IPS-NIHi11 (cell line): Measurements from ENCODE around the gene F13A1.
A peak's percentile ranks its signal among the peaks of the same experiment; 100 is the strongest.

Experiments used
- DNase-seq: peaks from one replicate; pipeline ENCODE4 v3.0.0; 2012; ENCODE audit warnings: mixed read lengths, low spot score

F13A1 gene

DNA sequence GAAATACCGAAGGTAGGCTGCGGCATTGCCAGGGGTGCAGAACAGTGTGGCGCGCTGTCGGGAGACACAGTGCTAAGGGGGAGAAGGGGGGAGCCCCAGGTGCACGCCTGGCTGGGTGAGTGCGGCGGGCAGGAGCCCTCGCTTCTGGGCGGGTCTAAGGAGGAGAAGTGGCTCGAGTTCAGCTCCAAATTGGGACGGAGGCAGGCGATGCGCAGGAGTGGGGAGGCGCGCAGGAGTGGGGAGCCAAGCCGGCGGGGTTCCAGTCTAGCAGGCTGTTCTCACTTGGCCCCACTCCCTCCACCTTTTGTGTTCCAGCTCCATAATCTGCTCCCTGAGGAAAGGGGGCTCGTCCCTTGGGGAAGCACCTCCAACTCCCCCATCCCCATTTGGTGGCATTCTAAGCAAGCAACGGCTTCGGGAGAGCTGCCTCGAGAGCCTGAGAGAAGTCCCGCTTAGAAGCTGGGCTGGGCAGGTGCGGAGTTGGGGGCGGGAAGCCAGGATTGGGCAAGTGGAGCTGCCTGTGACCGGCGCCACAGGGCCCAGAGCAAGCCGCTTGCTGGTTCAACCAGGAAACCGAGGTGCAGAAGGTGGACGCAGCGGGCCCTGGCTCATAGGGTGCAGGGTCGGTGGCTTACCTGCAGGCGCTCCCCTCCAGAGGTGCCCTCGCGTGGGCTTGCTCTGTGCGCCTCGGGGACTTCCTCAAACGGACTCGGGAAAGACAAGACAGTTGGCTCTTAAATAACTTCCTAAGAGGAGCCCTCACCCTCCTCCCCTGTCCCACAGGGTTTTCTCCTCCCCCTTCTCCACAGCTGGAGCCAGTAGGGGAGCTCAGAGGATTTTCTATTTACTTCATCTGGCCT, at the start of gene F13A1:
TSS of gene F13A1 (minus strand) at position 711 of the 860 bp plus-strand sequence. CDS start 1,998 bp downstream, outside the sequence.
- DNase-seq = peak; percentile 43

DNA sequence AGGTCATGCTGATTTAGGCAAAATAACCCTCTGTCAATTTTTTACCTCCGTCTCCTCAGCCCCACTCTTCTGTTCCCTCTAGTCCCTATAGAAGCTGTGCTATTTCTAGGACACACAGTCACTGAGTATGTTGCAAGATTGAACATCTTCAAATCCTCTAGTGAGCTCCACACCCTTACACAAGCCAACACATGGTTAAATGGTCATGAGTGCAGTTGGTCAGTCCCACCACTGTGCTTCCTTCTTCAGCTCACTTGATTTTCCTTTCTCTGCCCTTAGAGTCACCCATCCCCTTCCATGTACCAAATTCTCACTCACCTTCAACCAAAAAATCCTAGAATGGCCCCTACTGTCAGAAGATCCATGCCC, 48.2 kb upstream of the F13A1 start:
- DNase-seq = no peak

DNA sequence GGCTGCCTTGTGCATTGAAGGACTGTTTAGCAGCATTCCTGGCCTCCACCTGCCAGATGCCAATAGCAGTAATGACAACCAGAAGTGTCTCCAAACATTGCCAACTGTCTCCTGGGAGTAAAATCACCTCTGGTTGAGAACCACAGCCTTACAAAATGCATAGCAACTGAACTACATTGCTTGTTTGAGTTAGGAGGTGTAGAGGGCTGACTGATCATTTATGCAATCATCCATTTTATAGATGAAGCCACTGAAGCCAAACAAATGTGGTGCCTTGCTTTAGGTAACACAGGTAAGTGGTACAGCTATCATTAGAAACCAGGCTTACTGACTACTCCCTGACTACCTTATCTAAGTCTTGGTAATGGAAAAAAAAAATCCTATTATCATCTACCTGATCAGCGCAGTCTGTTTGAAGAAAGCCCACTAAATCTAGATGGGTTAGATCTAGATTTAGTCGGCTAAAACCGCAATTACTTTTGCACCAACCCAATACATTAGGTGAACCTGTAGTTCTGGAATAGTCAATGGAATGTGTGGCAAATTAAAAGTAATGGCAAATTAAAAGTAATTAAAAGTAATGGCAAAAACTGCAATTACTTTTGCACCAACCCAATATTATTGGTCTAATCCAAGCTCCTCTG, 47.7 kb upstream of the F13A1 start:
- DNase-seq = no peak

DNA sequence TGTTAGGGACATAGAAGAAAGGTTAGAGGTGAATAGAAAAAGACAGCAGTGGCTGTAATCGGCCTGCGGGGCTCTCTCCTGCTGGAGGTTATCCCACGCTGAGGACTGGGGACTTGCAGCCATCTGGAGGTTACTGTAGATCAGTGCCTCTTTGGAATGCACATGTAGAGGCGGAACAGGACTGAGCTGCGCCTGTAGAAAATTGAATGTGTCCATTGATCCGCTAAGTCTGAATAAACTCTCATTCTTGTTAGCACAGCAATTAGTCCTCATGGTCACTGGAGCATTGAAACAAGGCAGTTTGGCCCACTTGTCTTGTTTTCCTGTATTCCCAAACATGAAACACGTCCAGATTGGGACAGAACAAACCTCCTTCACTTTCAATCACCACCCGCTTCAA, 46.3 kb upstream of the F13A1 start:
- no peak for DNase-seq

- no peak for DNase-seq
Measured at GRCh38 chr6:6365242-6365641, 44.8 kb upstream of the F13A1 start.

DNA sequence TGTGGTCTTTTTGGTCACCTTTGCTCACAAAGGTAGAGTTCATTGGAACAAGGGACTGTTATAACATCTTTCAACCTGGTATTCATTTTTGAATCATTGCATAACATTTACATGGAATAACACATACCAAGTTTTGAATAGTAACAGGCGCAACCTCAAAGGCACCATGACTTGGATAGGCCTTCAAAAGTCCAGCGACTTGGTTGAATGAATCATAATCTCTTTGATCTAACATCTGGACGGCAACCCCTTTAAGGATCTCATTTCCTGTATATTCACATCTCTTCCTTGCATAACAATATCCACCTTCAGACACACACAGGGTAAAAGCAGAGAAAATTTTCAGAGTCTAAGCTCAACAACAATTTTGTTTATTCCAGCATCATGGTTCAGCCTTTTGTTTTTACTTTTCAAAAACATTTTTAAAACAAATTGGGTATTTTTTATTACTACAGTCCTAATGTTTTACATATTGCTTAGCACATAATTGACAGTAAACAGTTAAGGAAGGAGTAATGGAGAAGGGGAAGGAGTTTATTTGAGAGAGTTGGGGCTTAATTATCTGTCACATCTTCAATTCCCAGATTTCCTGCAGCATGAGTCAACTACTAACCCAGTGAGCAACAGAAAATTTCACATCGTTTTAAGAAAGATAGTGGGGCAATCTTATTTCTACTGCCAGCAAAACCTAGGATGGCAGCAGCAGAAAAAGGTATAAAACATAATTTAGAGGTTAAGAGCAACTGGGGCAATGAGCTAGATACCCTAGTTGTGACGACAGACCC, 41.8 kb upstream of the F13A1 start:
- DNase-seq = no peak

- DNase-seq = no peak
Measured at GRCh38 chr6:6357530-6357929, 37.1 kb upstream of the F13A1 start.

GRCh38 chr6:6357032-6357431, 36.6 kb upstream of the F13A1 start:
- no peak for DNase-seq

DNA sequence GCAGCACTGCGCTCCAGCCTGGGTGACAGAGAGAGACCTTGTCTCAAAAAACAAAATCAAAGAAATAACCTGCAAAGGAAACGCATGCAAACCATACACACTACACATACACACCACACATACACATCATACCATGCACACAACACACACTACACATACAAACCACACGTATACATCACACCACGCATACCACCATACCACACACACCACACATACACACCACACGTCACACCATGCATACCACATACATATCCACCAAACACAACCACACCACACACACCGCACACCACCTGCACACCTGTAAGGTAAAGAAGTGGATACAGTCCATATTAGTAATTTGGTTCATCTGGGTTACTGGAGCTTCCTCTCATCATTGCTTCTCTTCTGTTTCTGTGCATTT, 32.3 kb upstream of the F13A1 start:
- DNase-seq = no peak

GRCh38 chr6:6351511-6352025, 31.1 kb upstream of the F13A1 start:
- DNase-seq = no peak

- DNase-seq = no peak
Measured at GRCh38 chr6:6350696-6351095, 30.2 kb upstream of the F13A1 start.

- DNase-seq = no peak
Measured at GRCh38 chr6:6348256-6348655, 27.8 kb upstream of the F13A1 start.

- no peak for DNase-seq
Measured at GRCh38 chr6:6346427-6347023, 26.1 kb upstream of the F13A1 start.

- no peak for DNase-seq
Measured at GRCh38 chr6:6333501-6333900, 13.0 kb upstream of the F13A1 start.

- no peak for DNase-seq
Measured at GRCh38 chr6:6332811-6333244, 12.4 kb upstream of the F13A1 start.

DNA sequence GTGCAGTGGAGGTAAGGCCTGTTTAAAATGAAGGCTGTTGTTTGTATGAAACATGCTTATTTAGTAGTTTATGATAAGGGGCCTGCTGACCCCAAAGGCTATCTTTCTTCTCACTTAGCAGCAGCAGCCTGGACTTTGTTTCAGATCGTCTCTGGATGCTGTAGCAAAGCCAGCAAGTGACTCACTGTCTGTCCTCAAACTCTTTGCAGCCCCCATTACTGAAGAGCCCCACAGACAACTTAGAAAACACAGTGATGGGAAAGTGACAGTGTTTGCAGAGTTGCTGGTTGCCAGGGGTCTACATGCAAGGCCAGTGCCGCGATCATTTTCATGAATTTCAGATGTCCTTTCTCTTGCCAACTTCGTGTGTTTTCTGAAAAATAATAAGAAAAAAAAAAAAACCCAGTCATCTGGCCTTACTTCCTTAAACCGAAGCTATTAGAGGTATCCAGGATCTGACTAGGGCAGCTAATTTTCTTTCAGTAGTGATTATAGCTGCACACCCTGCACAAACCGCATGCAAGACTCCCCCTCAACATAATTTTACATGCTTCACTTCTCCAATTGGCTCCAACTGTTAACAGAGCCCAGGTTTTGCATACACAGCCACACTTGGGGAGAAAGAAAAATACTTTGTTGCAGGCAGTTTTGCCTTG, 11.6 kb upstream of the F13A1 start:
- DNase-seq = no peak

GRCh38 chr6:6331393-6331792, 10.9 kb upstream of the F13A1 start:
- no peak for DNase-seq

GRCh38 chr6:6330407-6330806, 9.9 kb upstream of the F13A1 start:
- no peak for DNase-seq

- no peak for DNase-seq
Measured at GRCh38 chr6:6328451-6328850, 8.0 kb upstream of the F13A1 start.

- DNase-seq = no peak
Measured at GRCh38 chr6:6323352-6323751, 2.9 kb upstream of the F13A1 start.

- DNase-seq = peak; percentile 26
Measured at GRCh38 chr6:6320901-6321300, 439 bp upstream of the F13A1 start.
